ENCODE results near the gene ETV3L. TPM values are rescaled to one million over a fixed set of nuclear protein-coding genes. Genes with fewer than 3 reads are reported as not detected.
A peak's percentile ranks its signal among the peaks of the same experiment; 100 is the strongest.

Gene ETV3L
- total RNA-seq, 1 donor from 2014 or later, result not detected

DNA sequence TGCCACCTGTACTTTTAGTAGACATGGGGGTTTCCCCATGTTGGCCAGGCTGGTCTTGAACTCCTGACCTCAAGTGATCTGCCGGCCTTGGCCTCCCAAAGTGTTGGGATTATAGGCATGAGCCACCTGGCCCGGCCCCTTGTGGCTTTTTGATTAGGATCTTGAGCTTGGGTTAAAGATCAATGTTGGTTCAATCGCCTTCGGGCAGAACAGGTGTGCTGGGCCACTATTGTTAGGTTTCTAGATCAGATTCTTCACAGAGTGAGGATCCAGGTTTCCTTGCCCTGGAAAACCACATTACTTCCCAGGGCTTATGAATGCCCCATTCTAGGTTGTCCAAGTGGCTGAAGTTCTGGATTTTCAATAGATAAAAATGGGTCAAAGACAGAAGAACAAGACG lies 32.5 kb upstream of the ETV3L start:
- DNase-seq (ENCODE audit: low read depth), result no peak

DNA sequence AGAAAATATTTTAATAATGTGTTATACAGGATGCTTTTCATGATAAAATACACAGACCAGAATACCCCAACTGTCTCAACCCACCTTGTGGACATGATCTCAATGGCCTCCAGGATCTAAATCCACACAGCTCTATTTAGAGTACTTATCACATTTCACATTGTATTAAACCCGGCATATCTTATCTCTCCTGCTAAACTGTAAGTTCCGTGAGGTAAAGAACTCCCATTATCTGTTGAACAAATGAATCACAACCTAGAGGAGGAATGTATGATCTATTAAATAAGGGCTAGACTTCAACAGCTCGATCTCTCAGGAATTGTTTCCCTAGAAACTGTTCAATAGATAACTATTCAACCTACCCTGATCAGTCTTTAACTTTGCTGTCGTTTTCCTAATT lies 31.7 kb upstream of the ETV3L start:
- no peak for DNase-seq (ENCODE audit: low read depth)

DNA sequence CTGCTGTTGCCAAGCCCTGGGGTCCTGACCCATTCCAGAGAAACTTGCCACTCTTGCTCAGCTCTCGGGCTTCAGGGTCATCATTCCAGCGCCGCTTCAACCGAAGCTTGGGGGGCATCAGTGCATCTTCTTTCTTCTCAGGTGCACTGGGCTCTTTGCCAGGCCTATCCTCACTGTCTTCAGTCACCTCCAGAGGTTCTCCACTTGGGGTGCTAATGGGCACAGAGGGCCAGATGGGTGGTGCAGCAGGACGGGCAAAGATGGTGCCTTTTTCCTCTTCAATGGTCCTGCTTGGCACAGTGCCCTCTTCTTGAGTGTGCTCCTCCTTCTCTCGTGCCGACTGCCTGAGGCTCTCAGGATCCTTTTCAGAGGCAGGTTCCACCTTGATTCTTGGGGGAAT lies 25.2 kb upstream of the ETV3L start:
- DNase-seq (ENCODE audit: low read depth), result no peak

DNA sequence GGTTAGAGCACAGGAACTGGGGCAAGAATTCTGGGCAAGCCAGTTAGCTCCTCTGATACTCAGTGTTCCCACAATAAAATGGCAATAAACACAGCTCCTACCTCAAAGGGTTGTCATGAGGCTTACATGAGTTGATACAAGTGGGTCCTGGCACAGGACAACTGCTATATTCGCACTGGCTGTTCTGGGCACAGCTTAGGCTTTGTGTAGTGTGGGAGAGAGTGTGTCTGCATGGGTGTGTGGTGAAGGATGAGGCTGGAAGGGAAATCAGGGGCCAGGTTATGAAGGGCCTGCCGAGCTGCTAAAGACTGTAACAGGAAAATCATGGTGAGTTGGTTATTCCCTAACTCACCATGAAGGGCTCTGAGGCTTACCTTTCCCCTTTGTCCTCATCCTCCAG lies 19.8 kb upstream of the ETV3L start:
- no peak for DNase-seq (ENCODE audit: low read depth)

DNA sequence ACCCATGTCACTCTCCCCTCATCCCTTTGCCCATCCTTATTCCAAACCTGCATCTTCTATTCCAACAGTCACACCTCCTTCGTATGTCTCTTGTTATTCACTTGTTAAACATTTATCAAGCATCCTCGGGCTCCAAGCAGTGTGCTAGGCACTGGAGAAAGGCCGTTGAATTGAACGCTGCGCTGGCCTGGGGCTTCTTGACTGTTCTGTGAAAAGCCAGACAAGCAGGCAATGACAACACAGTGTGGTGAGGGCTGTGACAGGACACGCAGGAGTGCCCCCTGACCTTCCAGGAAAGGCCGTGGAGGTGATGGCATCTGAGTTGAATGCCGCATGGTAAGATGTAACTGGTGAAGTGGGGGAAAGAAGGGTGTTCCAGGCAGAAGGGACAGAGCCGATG lies 19.4 kb upstream of the ETV3L start:
- DNase-seq (ENCODE audit: low read depth), result no peak

DNA sequence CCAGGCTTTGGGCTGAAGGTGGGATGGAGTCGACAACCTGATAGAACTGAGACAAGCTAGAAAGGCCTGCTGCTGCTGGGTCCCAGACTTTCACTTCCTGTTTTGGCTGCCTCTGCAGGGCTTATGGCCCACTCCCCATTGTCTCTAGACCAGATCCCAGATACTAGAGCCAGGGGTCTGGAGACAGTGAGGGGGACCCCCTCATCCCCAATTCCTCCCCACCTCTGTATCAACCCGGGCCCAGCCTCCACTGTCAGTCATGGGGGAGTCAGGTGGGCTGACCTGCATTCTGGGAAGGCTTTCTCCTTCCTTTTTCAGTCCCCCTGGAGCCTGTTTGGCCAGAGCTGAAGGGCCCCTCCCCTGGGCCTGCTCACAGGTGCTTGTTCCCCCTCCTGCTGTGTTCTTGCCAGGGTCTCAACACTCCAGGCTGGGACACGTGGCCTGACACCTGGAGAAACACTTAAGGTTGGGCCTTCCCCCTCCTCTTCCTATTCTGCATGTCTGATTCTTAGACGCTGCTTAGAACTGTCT lies 18.0 kb upstream of the ETV3L start:
- no peak for DNase-seq (ENCODE audit: low read depth)

DNA sequence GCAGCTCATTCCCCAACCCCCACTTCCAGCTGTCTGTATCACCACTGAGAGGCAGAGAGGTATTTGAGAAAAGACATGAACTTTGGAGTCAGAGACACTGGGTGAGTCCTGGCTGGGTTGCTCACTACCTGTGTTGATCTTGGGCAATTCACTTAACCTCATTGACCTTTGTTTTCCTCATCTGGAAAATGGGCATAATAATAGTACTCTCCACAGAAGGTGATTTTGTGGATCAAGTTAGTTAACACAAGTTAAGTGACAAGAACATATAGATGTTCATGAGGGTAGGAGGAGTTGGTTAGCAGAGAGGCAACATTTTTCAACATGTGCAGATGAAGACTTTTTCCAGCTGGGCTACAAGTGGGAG lies 17.1 kb upstream of the ETV3L start:
- DNase-seq (ENCODE audit: low read depth), result no peak

DNA sequence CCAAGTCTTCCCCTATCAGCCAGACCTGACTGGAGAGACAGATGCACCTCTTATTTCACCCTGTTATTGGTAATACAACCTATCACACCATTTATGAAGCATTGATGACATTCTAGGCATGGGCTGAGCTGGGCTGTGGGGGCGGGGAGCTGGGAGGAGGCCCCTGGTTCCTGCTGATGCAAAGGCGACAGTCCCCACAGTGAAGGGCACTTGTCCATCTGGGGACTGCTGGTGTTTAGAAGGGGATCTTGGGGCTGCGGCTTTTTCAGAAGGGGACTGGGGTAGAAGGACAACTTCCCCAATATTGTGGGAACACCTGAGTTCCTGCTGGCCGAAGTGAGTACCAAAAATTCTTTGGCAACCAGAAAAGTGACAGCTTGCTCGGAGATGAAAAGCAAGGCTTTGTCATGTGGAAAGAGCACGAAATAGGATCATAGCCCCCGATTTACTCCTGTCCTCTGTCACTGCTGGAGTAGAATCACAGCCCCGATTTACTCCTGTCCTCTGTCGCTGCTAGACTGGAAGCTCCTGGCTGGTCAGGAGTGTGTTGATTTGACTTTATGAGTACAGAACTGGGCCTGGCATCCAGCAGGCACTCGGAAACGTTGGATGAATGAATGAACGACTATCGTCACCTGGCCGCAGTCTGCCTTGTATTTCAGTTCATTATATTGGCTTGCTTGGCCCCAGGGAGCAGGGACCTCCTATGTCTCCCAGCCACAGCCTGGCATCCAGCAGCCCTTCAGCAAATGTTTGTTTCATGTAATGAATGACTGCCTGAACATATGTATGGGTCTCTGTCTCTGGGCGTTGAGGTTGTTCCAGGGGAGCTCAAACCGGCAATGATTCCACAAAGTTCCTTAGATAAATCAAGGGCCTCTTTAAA lies 16.5 kb upstream of the ETV3L start:
- no peak for DNase-seq (ENCODE audit: low read depth)

DNA sequence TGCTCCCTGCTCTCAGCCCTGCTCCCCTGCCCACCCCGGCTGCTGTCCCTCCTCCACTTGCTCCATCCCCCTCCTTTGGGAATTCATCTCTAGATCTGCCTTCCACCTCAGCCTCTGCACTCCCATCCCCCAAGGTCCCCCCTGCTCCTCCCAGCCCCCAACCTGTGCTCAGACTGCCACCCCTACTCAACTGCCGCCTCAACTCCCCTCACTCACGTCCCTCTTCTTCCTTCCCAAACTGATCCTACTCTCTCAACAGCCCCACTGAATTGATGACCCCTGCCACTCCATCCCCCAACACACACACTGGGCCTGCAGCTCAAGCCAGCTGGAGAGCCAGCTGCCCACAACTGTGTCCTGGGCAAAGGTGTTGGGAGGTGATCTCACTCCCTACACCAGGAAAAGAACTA lies 15.8 kb upstream of the ETV3L start:
- DNase-seq (ENCODE audit: low read depth), result no peak

DNA sequence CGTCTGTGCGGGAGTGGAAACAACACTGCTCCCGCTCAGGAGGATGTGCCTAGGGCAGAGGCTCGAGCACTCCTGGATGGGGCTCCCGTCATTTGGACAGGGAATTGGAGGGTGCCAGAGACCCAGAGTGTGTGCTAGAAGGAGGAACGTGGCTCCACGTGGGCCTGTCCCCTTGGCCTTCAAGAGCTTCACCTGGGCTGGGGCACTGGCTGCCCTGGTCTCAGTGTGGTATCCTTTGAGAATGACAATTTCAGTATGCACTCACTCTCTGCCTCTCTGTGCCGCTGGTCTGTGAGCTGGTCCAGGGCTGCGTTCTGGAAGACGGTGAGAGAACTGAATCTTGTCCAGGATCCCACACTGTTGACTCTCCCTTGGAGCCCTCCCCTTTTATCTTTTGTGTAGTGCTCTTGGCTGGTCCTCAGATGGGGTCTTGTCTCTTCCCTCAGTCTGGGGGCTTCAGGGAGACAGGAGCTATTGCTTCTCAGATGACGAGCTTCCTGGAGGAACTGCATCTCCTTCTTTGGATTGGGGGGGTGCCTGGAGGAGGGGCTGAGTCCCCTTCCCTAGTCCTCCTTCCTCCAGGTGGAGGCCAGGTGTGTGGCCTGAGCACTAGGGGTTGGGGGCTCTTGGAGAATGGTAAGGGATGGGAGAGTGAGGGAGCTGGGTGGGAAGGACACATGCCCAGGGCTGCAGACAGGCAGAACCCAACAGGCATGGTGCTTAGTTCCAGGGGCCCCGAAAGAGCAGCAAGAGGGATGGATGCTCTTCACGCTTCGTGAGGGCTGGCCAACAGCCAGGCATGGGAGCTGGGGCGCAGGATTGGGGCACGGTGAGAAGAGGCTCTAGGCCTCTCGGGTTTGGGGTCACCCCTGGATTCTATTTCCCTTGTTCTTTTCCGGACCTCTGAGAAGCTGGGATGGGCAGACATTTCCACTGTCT lies 14.8 kb upstream of the ETV3L start:
- DNase-seq (ENCODE audit: low read depth), result no peak

DNA sequence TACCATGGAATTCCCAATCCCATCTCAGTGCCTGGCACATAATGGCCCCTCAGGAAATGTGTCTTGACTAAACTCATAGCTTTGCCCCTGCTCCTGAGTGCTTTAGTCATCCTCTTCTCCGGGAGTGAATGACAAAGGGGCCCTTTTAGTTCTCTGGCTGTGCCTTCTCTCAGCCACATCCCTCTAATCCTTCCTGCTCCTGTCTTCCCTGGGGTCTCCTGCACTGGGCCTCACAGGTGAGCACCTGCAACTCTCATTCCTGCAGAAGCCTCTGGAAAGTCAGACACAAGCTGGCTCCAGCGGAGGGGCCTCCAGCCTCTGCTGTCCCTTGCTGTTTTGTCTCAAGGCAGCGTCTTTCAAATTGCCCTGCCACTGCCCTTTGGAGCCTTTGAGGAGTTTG lies 14.0 kb upstream of the ETV3L start:
- no peak for DNase-seq (ENCODE audit: low read depth)

DNA sequence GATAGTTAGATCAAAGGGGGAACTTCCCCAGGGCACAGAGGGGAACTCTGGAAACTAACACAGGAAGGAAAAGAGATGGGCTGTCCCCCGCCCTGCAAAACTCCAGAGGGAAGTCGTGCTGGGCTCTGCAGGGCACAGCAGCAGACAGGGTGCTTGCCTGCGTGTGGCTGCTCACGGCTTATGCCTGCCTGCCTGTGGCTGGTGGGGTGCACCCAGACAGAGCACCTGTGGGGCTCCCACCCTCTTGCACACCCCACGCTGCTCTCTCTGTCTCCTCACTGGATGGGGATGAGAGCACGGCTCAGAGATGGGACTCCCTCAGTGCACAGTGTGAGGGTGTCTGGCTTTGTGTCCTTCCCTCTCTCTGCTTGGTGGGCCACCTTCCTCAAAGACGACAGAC lies 13.5 kb upstream of the ETV3L start:
- DNase-seq (ENCODE audit: low read depth), result no peak

DNA sequence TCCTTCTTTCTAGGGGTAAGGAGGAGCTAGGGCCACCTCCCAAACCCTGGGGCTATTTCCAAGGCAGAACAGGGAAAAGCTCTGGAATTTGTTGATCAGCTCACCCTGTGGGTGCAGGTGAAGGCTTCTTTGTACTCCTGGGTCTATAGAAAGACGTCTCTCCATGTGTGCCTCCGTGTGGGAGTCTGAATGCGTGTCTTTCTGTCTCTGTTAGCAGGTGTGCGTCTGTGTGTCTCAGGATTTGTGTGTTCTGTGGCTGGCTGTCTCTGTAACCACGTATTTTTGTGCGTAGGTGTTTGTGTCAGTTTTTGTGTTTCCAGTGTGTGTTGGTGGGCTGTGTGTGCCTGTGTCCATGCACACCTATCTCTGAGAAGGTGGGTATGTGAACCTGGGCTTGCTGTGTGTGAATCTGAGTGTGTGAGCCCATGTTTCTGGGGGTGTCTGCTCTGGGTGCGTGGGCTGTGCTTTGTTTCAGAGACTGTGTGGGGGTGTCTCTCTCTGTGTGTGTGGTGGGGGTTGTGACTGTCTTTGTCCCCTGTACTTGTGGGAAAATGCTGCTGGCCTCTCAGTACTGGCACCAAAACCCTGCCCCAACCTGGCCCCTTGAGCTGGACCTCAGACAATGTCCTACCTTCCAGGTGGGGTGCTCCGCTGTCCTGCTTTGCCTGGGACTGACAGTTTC lies 12.7 kb upstream of the ETV3L start:
- DNase-seq (ENCODE audit: low read depth), result no peak

DNA sequence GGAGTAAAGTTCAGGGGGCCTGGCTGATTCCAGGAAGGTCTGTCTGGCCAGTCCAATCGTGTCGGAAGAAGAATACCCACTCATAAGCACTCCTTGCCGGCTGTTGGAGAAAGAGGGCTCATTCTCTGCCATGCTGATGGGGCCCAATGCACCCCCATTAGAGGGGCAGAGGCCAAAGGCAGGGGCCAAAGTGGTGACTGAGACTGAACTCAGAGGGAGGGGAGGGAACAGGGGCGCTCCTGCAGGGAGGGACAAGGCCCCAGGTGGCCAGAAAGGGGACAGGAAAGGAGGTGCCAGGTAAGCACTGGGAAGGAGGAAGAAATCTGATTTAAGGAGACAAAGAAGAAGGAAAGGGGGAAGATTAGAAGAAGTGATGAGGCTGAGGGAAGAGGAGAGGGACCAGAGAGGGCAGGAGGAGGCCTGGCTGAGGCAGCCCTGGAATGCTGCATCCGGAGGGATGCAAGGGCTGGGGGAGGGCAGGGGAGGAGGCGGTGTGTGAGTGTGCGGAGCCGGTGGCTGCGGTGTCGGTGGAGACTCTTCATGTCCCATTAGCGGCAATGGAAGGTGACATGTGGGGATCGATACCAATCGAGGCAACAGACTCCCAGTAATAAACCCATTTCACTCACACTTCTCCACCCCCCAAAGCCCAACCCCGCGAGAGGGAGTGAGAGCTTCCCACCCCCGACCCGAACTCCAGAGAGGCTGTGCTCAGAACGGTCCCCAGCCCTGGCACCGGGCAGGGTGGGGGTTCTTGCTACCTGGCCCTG lies 12.0 kb upstream of the ETV3L start:
- DNase-seq (ENCODE audit: low read depth), result no peak

DNA sequence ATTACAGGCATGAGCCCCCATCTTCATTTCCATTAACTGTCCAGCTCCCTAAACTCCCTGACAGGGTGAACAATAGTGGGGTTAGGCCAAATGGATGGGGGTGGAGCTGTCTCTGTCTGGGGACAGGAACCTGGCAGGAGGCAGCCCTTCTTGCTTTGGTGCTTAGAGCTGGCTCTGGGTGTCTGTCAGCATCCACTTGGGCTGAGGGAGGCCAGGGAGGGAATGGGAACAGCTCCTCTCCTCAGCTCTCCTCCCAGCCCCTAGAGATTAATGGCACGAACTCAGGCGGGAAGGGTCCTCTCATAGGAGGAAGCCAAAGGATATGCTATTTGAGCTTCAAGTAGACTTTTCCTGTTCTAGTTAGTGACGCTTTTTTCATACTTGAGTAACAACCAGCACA lies 11.1 kb upstream of the ETV3L start:
- no peak for DNase-seq (ENCODE audit: low read depth)

DNA sequence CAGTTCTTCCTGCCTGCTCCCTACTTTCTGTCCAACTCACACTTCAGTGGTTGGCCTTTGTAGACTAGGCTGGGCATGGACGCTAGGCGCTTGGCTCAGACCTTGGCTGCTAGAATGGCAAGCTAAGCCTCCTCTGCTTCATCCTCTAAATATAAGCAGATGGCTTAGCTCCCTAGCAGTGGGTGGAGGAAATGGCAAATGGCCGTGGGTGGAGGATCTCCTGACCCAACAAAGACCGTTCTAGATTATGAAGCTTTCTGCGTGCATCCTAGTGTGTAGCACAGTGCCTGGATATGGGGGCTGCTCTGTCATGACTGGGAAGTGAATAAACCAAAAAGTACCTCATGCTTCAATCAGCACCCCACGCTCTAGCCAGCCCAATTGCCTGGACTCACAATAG lies 10.4 kb upstream of the ETV3L start:
- DNase-seq (ENCODE audit: low read depth), result no peak

DNA sequence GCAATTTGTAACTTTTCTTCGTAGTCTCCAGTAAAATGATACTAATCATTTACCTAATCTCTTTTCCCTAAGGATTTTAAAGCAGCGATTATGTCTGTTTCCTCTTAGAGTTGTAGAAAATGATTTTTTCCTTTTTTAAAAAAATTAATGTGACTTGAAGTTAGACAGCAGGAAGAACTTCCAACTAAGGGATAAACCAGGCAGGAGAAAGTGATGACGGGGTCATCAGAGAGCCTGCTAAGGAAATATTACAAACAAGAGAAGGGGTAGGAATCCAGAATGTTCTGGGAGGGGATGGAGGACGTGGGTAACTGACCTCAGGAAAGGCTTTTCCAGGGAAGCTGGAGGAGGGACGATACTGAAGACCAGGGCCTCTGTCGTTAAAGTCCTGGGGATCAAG lies 8.8 kb upstream of the ETV3L start:
- no peak for DNase-seq (ENCODE audit: low read depth)

DNA sequence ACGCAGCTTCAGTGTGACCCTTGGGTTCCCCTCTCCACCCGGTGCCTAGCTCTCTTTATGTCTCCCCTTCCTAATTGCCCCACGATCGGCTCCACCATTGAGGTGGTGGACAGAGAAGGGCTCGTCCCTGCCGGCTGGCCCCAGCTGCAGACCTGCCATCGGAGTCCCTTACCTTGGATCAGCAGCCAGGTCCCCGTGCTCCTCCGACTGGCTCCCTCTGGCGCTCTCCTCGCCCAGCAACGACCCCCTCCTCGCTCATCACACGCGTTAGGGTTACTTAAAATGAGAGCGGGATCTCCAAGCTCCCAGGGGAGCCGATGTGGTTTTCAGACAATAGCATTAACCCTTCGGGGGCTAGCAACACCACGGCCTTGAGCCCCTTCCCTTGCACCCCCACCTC lies 8.1 kb upstream of the ETV3L start:
- no peak for DNase-seq (ENCODE audit: low read depth)

DNA sequence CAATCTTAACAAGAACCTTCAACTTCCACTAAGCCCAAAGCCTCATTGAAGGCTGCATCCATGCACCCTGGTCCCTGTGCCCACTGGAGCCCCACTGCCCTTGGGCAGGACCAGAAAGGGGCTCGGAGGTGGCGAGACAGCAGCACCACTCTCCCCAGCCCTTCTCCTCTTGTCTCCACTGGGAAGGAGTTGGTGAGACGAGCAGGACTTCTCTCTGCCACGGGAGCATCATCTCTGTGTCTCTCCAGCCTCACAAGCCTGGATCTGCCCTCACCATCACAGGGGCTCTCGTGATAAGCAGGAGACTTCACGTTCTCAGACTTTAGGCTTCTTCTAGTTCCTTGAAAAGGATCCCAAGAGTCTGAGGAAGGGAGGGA lies 7.2 kb upstream of the ETV3L start:
- DNase-seq (ENCODE audit: low read depth), result no peak

DNA sequence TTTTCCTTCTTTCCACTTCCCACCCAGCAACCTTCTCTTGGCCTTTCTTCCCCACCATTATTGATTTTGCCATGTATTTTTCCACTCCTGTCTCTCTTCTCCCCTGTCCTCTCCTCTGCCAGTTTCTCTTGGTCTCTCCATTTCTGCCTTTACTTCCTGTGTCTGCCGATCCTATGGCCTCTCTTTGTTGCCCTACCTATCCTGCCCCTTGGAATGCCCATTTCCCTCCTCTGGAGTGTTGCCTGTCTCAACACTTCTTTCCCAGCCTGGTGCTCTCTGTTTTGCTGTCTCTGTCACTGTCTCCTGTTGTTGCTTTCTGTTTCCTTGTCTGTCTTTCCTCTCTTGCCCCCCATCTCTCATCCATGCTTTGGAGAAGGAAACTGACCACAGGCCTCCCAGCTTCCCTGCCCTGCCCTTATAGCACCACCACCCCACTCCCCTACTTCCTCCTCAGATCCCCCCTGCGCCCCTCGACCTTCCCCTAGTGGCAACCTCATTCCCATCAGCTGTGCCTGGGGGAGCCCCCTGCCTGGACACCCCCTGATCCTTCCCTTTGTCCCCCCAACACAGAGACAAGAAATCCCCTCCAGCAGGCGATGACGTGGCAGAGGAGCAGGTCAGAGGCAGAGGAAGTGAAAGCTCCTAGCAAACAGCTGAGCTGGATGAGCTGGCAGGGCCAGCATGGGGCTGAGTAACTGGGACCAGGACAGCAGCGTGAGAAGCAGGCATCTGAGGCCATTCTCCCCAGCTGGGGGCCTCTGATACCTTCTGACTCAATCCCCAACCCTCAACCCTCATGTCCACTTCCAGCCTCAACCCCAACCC lies 6.6 kb upstream of the ETV3L start:
- peak; percentile 62 for DNase-seq (ENCODE audit: low read depth)
